A673 (cell line): ENCODE data around the gene ZNF208.
A peak's percentile ranks its signal among the peaks of the same experiment; 100 is the strongest.
"Not testable (repeated sequence)": the region's sequence is repeated elsewhere in the genome, so short reads cannot be mapped to it uniquely, and the experiment has no call there.

Experiments used
- CTCF ChIP-seq: fragments of 300-800, 200-600 bp; sonication (generic); conservative IDR thresholded peaks from 2 replicates; pipeline ENCODE4 v1.5.1; 2017; ENCODE audit warnings: low read depth, mild to moderate bottlenecking, antibody characterized with exemption, low read length, moderate library complexity, mixed read lengths
- EZH2 ChIP-seq: fragments of 200-600 bp; sonication (generic); IDR thresholded peaks from 2 replicates; pipeline ENCODE4 v1.6.1; 2017; ENCODE audit warnings: borderline replicate concordance, low read depth, mild to moderate bottlenecking, mixed read lengths, antibody characterized with exemption, low read length; ENCODE audit not compliant: poor library complexity, severe bottlenecking

- TF ChIP-seq EZH2: not testable (repeated sequence)
- TF ChIP-seq CTCF: 0 out of 2 replicates have a peak, but pooled peaks have one; percentile 11
Observed at GRCh38 chr19:21890017-21890416, 120.7 kb downstream of the ZNF208 start.
